HG03103 (cell line): ENCODE data around the gene GHRHR.
A peak's percentile ranks its signal among the peaks of the same experiment; 100 is the strongest.

ENCODE experiments used
- ATAC-seq: cut with Tn5 transposase; IDR thresholded peaks from one replicate; pipeline ENCODE4 v1.9.1; 2021; ENCODE audit warnings: low read depth; ENCODE audit not compliant: unreplicated experiment

The GHRHR gene

GRCh38 chr7:30983042-30983913, 19.5 kb downstream of the GHRHR start:
- peak; percentile 91 for ATAC-seq

GRCh38 chr7:30983914-30984247, 20.1 kb downstream of the GHRHR start:
- ATAC-seq: no peak

- no peak for ATAC-seq
Observed at GRCh38 chr7:30984359-30985107, 20.8 kb downstream of the GHRHR start.

- no peak for ATAC-seq
Observed at GRCh38 chr7:30985756-30986155, 22.0 kb downstream of the GHRHR start.

- ATAC-seq: no peak
Observed at GRCh38 chr7:30986331-30986730, 22.6 kb downstream of the GHRHR start.

- no peak for ATAC-seq
Observed at GRCh38 chr7:30986738-30987137, 23.0 kb downstream of the GHRHR start.

GRCh38 chr7:30987178-30987577, 23.4 kb downstream of the GHRHR start:
- no peak for ATAC-seq

GRCh38 chr7:30987936-30988335, 24.2 kb downstream of the GHRHR start:
- no peak for ATAC-seq

- no peak for ATAC-seq
Observed at GRCh38 chr7:30988351-30989005, 24.7 kb downstream of the GHRHR start.

- no peak for ATAC-seq
Observed at GRCh38 chr7:30989008-30989823, 25.5 kb downstream of the GHRHR start.

- ATAC-seq: no peak
Observed at GRCh38 chr7:30989824-30990672, 26.3 kb downstream of the GHRHR start.

- no peak for ATAC-seq
Observed at GRCh38 chr7:30990673-30991170, 27.0 kb downstream of the GHRHR start.

- no peak for ATAC-seq
Observed at GRCh38 chr7:30992414-30992813, 28.7 kb downstream of the GHRHR start.

- ATAC-seq: no peak
Observed at GRCh38 chr7:30994206-30995100, 30.7 kb downstream of the GHRHR start.

- no peak for ATAC-seq
Observed at GRCh38 chr7:30995536-30995935, 31.8 kb downstream of the GHRHR start.

- ATAC-seq: no peak
Observed at GRCh38 chr7:30996256-30996655, 32.5 kb downstream of the GHRHR start.

- no peak for ATAC-seq
Observed at GRCh38 chr7:30996883-30997282, 33.1 kb downstream of the GHRHR start.

- no peak for ATAC-seq
Observed at GRCh38 chr7:30997316-30997715, 33.6 kb downstream of the GHRHR start.
